Mucosa of stomach (tissue), 1 donor: ENCODE data around the gene NR1H3.

Experiments used
- H3K27me3 ChIP-seq: one replicate; pipeline ENCODE4 v1.7.0; 2013; ENCODE audit warnings: mild to moderate bottlenecking, low read length; ENCODE audit not compliant: control insufficient read depth, insufficient read depth
- H3K36me3 ChIP-seq: one replicate; pipeline ENCODE4 v1.7.0; 2013; ENCODE audit warnings: low read length; ENCODE audit not compliant: control insufficient read depth, insufficient read depth
- H3K4me1 ChIP-seq: one replicate; pipeline ENCODE4 v1.7.0; 2013; ENCODE audit warnings: mild to moderate bottlenecking, low read length; ENCODE audit not compliant: control insufficient read depth, insufficient read depth
- H3K4me3 ChIP-seq: one replicate; pipeline ENCODE4 v1.7.0; 2013; ENCODE audit warnings: low read length
- H3K9ac ChIP-seq: one replicate; pipeline ENCODE4 v1.7.0; 2013; ENCODE audit warnings: mild to moderate bottlenecking, low read length, moderate library complexity
- H3K9me3 ChIP-seq: one replicate; pipeline ENCODE4 v1.7.0; 2013; ENCODE audit warnings: mild to moderate bottlenecking, low read length, moderate library complexity; ENCODE audit not compliant: control insufficient read depth
- donor health status: Pancreatic carcinoma.

The NR1H3 gene

GRCh38 chr11:47261291-47261800, 3.5 kb downstream of the NR1H3 start:
- Histone ChIP-seq H3K27me3 (no peaks in the 10 kb centered on the region), H3K9me3 (no peaks in the 10 kb centered on the region), H3K4me3 (no peak overlapping the region), H3K9ac (no peak overlapping the region), H3K4me1 (peaks cover 53% of the 10 kb centered on the region), H3K36me3 (no peaks in the 10 kb centered on the region)

DNA sequence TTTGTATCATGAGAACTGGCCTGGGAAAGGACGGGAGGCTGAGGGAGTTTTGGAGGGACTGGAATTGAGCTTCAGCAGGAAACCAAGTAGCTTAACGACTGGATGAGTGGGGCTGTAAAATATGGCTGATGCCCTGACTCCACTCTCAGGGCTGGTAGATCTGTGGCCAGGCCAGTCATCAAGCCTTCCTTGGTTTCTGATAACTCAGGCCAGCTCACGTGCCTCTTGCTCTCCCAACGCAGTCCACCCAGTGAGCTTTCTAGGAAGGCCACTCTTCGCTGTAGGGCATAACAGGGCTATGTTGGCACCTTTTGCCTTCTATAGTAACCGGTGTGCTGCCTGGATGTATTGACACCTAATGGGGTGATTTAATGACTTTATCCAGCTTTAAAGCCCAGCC, 6.3 kb downstream of the NR1H3 start:
- no peaks in the 10 kb centered on the region for H3K9me3 ChIP-seq
- no peak overlapping the region for H3K9ac ChIP-seq
- H3K4me3 ChIP-seq, result no peak overlapping the region
- peaks cover 41% of the 10 kb centered on the region for H3K4me1 ChIP-seq
- no peaks in the 10 kb centered on the region for H3K36me3 ChIP-seq
- H3K27me3 ChIP-seq, result no peaks in the 10 kb centered on the region

GRCh38 chr11:47264521-47264920, 6.7 kb downstream of the NR1H3 start:
- peaks cover 38% of the 10 kb centered on the region for H3K4me1 ChIP-seq
- H3K4me3 ChIP-seq, result no peak overlapping the region
- H3K27me3 ChIP-seq, result no peaks in the 10 kb centered on the region
- H3K36me3 ChIP-seq, result no peaks in the 10 kb centered on the region
- H3K9ac ChIP-seq, result no peak overlapping the region
- no peaks in the 10 kb centered on the region for H3K9me3 ChIP-seq

DNA sequence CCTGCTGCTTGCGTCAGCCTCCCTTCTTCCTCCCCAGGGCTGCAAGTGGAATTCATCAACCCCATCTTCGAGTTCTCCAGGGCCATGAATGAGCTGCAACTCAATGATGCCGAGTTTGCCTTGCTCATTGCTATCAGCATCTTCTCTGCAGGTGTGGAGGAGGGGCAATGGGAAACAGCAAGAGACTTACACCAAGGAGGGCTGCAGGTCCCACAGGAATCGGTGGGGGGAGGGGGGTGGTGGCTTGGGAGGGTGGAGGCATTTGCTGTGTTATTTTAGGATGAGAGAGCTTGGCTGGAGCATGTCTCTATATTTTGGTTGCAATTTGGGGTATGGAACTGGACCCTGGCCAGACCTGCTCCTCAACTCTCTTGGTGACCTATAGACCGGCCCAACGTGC, 10.1 kb downstream of the NR1H3 start:
- Histone ChIP-seq H3K4me3 (no peak overlapping the region), H3K9me3 (no peaks in the 10 kb centered on the region), H3K27me3 (no peaks in the 10 kb centered on the region), H3K4me1 (peaks cover 57% of the 10 kb centered on the region), H3K36me3 (no peaks in the 10 kb centered on the region), H3K9ac (no peak overlapping the region)

- H3K4me1 ChIP-seq, result peaks cover 58% of the 10 kb centered on the region
- H3K4me3 ChIP-seq, result peak overlapping the region; percentile 62
- H3K36me3 ChIP-seq, result no peaks in the 10 kb centered on the region
- H3K9me3 ChIP-seq, result no peaks in the 10 kb centered on the region
- peak overlapping the region; percentile 81 for H3K9ac ChIP-seq
- no peaks in the 10 kb centered on the region for H3K27me3 ChIP-seq
Measured at GRCh38 chr11:47268448-47269001, 10.7 kb downstream of the NR1H3 start.

GRCh38 chr11:47269002-47269828, 11.4 kb downstream of the NR1H3 start:
- H3K36me3 ChIP-seq, result no peaks in the 10 kb centered on the region
- peaks cover 52% of the 10 kb centered on the region for H3K4me1 ChIP-seq
- peak overlapping the region; percentile 81 for H3K9ac ChIP-seq
- no peaks in the 10 kb centered on the region for H3K9me3 ChIP-seq
- no peaks in the 10 kb centered on the region for H3K27me3 ChIP-seq
- H3K4me3 ChIP-seq, result peak overlapping the region; percentile 62

- H3K36me3 ChIP-seq, result no peaks in the 10 kb centered on the region
- H3K9ac ChIP-seq, result peak within 1 kb of the TSS; percentile 81
- H3K4me1 ChIP-seq, result peaks cover 46% of the 10 kb centered on the region
- no peaks in the 10 kb centered on the region for H3K9me3 ChIP-seq
- no peaks in the 10 kb centered on the region for H3K27me3 ChIP-seq
- peak within 1 kb of the TSS; percentile 62 for H3K4me3 ChIP-seq
Measured at GRCh38 chr11:47269829-47270305, 12.1 kb downstream of the NR1H3 start, which contains the start of gene MADD. MADD (plus strand) TSS chr11:47270133.

DNA sequence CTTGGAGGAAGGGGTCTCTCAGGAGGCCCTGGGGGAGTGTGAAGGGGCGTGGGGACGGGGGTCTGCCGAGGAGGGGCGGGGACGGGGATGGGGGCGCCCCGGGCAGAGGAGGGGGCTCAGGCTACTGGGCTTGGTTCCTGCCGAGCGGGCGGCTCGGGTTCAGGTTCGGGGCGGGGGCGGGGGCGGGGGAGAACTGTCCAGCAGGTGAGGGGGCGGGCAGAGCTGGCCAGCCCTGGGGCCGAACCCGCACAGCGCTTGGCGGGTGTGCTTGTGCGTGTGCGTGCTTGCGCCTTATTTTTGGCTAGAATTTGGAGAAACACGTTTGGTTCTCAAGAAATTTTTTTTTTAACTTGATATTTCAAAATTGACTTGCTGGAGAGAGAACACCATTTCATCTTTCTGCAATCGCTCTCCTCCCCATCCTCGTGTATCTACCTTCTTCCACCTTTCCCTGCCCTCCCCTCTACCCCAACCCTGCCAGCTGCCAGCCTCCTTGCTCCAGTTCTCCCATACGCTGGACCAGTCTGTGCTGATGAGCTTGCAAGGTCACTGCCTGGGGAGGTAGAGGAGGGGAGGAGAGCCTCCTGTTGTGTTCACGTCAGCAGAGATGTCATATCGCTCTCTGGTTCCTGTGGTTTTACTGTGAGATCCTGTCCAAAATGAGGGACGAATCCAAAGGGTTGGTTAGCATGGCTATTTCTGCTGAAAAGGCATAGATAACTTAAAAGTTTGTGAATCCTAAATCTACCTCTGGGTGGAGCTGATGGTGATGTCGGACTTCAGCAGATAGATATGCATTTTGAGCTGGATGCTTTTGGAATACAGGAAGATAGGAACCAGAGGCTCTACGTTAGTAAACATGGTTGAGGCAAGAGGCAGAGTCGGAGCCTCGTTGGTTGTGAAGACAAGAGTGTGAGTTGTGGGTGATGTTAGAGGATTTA, 12.8 kb downstream of the NR1H3 start:
- H3K27me3 ChIP-seq, result no peaks in the 10 kb centered on the region
- peaks cover 38% of the 10 kb centered on the region for H3K4me1 ChIP-seq
- H3K36me3 ChIP-seq, result no peaks in the 10 kb centered on the region
- H3K9ac ChIP-seq, result peak overlapping the region; percentile 74
- H3K4me3 ChIP-seq, result no peak overlapping the region
- no peaks in the 10 kb centered on the region for H3K9me3 ChIP-seq

GRCh38 chr11:47271328-47271727, 13.5 kb downstream of the NR1H3 start:
- Histone ChIP-seq H3K9ac (peak overlapping the region; percentile 5), H3K27me3 (no peaks in the 10 kb centered on the region), H3K4me3 (no peak overlapping the region), H3K4me1 (peaks cover 37% of the 10 kb centered on the region), H3K36me3 (no peaks in the 10 kb centered on the region), H3K9me3 (no peaks in the 10 kb centered on the region)

DNA sequence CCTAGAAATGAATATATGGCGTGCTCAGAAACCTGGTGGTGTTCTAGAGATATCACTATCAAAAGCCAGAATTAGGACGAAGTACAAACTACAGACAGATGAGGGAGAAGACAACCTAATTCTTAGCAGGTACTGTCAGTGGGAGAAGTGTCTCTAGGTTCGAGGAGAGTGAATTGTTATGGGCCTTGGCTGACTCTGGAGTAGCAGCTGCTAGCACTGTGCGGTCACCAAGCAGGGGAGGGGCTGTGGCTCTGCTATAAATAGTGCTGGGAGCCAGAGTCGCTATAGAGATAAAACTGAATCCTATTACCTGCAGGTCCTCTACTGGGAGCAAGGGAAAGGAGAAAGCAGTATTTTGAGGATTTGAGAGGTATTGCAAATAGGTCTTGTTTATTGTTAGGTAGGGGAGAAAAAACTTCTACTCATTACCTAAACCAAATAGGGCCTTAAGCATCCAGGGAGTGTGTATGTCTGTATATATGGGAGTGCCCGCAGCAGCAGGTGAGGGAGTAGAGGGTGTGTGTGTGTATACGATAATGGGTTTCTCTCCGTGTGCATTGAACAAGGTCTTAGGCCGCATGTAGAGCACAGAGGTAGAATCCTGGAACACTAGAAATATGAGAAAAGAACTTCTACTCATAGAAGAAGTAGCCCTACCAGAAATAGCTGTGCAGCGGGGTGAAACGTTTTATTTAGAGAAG, 14.3 kb downstream of the NR1H3 start:
- Histone ChIP-seq H3K36me3 (no peaks in the 10 kb centered on the region), H3K4me3 (no peak overlapping the region), H3K9ac (no peak overlapping the region), H3K9me3 (no peaks in the 10 kb centered on the region), H3K4me1 (peaks cover 37% of the 10 kb centered on the region), H3K27me3 (no peaks in the 10 kb centered on the region)

GRCh38 chr11:47272706-47273105, 14.9 kb downstream of the NR1H3 start:
- Histone ChIP-seq H3K4me1 (peaks cover 37% of the 10 kb centered on the region), H3K27me3 (no peaks in the 10 kb centered on the region)

More at GRCh38 chr11:47272706-47273105, 14.9 kb downstream of the NR1H3 start:
- H3K9ac ChIP-seq, result no peak overlapping the region
- no peaks in the 10 kb centered on the region for H3K9me3 ChIP-seq
- H3K4me3 ChIP-seq, result no peak overlapping the region
- H3K36me3 ChIP-seq, result no peaks in the 10 kb centered on the region
